ENCODE data around the gene ARHGEF19.

ARHGEF19 gene

GRCh38 chr1:16244650-16245285 lies 32.3 kb upstream of the ARHGEF19 start:
- DNase-seq (ENCODE audit: low read depth, low spot score) = no peak

GRCh38 chr1:16243936-16244649 lies 31.6 kb upstream of the ARHGEF19 start:
- no peak for DNase-seq (ENCODE audit: low read depth, low spot score)

- DNase-seq (ENCODE audit: low read depth, low spot score) = no peak
These were observed 30.8 kb upstream of the ARHGEF19 start for GRCh38 chr1:16243215-16243610.

- no peak for DNase-seq (ENCODE audit: low read depth, low spot score)
These were observed 30.2 kb upstream of the ARHGEF19 start for GRCh38 chr1:16242556-16243214.

- DNase-seq (ENCODE audit: low read depth, low spot score) = no peak
These were observed 28.8 kb upstream of the ARHGEF19 start for GRCh38 chr1:16241221-16241708.

- no peak for DNase-seq (ENCODE audit: low read depth, low spot score)
These were observed 27.6 kb upstream of the ARHGEF19 start for GRCh38 chr1:16239972-16240491.

- DNase-seq (ENCODE audit: low read depth, low spot score) = no peak
These were observed 24.9 kb upstream of the ARHGEF19 start for GRCh38 chr1:16237343-16237830.

- DNase-seq (ENCODE audit: low read depth, low spot score) = peak; percentile 79
These were observed 24.3 kb upstream of the ARHGEF19 start, which contains the start of gene CPLANE2 for GRCh38 chr1:16236511-16237342. CPLANE2 (minus strand) TSS chr1:16237183; CDS start chr1:16236742, 441 bp downstream.

- DNase-seq (ENCODE audit: low read depth, low spot score) = no peak
These were observed 23.6 kb upstream of the ARHGEF19 start for GRCh38 chr1:16235944-16236510.

GRCh38 chr1:16235347-16235746 lies 22.9 kb upstream of the ARHGEF19 start:
- no peak for DNase-seq (ENCODE audit: low read depth, low spot score)

- DNase-seq (ENCODE audit: low read depth, low spot score) = no peak
These were observed 21.0 kb upstream of the ARHGEF19 start for GRCh38 chr1:16233431-16233830.

- DNase-seq (ENCODE audit: low read depth, low spot score) = no peak
These were observed 19.9 kb upstream of the ARHGEF19 start for GRCh38 chr1:16232316-16232710.

GRCh38 chr1:16231331-16232315 lies 19.2 kb upstream of the ARHGEF19 start:
- no peak for DNase-seq (ENCODE audit: low read depth, low spot score)

GRCh38 chr1:16230744-16231143 lies 18.3 kb upstream of the ARHGEF19 start:
- no peak for DNase-seq (ENCODE audit: low read depth, low spot score)

- no peak for DNase-seq (ENCODE audit: low read depth, low spot score)
These were observed 17.7 kb upstream of the ARHGEF19 start for GRCh38 chr1:16229976-16230740.

GRCh38 chr1:16226490-16227179 lies 14.2 kb upstream of the ARHGEF19 start:
- DNase-seq (ENCODE audit: low read depth, low spot score) = no peak

- no peak for DNase-seq (ENCODE audit: low read depth, low spot score)
These were observed 13.7 kb upstream of the ARHGEF19 start for GRCh38 chr1:16226129-16226489.

- DNase-seq (ENCODE audit: low read depth, low spot score) = no peak
These were observed 12.0 kb upstream of the ARHGEF19 start for GRCh38 chr1:16224472-16224871.
